K562 treated with DMSO at 1 percent for 12 hours (cell line): ENCODE measurements around the gene PARP6. TPM values are rescaled to one million over a fixed set of nuclear protein-coding genes. Genes with fewer than 3 reads are reported as not detected.

Source experiments
- total RNA-seq: library from RNA; unstranded; fragments of 300-600 nt; gene quantifications from 2 replicates; pipeline ENCODE4 v1.2.3, GENCODE V29; 2022; ENCODE audit not compliant: insufficient read depth

PARP6 gene
- 17.2 and 35.0 TPM in 2 replicates for total RNA-seq

GRCh38 chr15:72272213-72272996 lies at the start of gene PARP6:
Gene PARP6 (minus strand): TSS chr15:72272554. CDS start chr15:72267477, 5,077 bp downstream.

GRCh38 chr15:72319985-72320671 lies 47.8 kb upstream of the PARP6 start, which contains the start of gene CELF6:
Gene CELF6 (minus strand): TSS chr15:72320157. CDS start chr15:72319874, 283 bp downstream.

GRCh38 chr15:72231066-72231832 lies 41.1 kb downstream of the PARP6 start, which contains the start of gene PKM:
Gene PKM (minus strand): TSS chr15:72231190. CDS start chr15:72219097, 12,093 bp downstream.

GRCh38 chr15:72197460-72198355 lies 74.6 kb downstream of the PARP6 start, which contains the start of gene GRAMD2A:
Gene GRAMD2A (minus strand): TSS chr15:72197787.

Other genes starting within 250 kb of the PARP6 start
- gene MYO9A, start 154.4 kb downstream of the PARP6 start, total RNA-seq, result 1.6 and 7.7 TPM in 2 replicates
- gene SENP8, start 154.2 kb downstream of the PARP6 start, total RNA-seq, result 0.44 and 0.68 TPM in 2 replicates
- gene GRAMD2A, start 74.8 kb downstream of the PARP6 start, total RNA-seq, result not detected in 2 replicates
- 866 and 1,032 TPM in 2 replicates for gene PKM, start 41.4 kb downstream of the PARP6 start, total RNA-seq
- gene CELF6, start 47.6 kb upstream of the PARP6 start, total RNA-seq, result 0.75 TPM in 1 of 2 replicates, not detected in the other
- gene HEXA, start 103.5 kb upstream of the PARP6 start, total RNA-seq, result 88.7 and 124 TPM in 2 replicates
- not detected in 2 replicates for gene TMEM202, start 125.8 kb upstream of the PARP6 start, total RNA-seq
- 6.9 and 32.3 TPM in 2 replicates for gene ARIH1, start 201.8 kb upstream of the PARP6 start, total RNA-seq